HG03565 (cell line): ENCODE results near the gene KCTD21.
A peak's percentile ranks its signal among the peaks of the same experiment; 100 is the strongest.

Source experiments
- ATAC-seq: cut with Tn5 transposase; IDR thresholded peaks from one replicate; pipeline ENCODE4 v1.9.1; 2021; ENCODE audit warnings: mild to moderate bottlenecking, moderate library complexity; ENCODE audit not compliant: unreplicated experiment

Gene KCTD21

DNA sequence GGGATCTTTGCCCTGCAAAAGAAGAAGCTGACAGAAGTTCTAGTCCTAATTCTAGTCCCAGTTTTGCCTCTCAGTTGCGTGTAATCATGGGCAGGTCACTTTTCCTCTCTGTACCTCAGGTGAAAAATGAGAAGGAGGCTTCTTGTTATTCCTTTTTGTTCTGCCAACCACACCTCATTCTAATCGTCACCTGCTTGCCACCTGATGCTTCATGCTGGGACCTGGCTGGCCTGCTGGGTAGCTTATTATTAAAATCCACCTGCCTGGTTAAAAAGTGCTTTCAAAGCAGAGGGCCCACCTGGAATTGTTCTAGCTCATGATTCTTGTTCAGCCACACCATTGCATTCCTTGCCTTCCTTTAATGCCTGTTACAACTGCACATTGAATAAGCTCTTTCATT, 40.6 kb downstream of the KCTD21 start:
- ATAC-seq: no peak

DNA sequence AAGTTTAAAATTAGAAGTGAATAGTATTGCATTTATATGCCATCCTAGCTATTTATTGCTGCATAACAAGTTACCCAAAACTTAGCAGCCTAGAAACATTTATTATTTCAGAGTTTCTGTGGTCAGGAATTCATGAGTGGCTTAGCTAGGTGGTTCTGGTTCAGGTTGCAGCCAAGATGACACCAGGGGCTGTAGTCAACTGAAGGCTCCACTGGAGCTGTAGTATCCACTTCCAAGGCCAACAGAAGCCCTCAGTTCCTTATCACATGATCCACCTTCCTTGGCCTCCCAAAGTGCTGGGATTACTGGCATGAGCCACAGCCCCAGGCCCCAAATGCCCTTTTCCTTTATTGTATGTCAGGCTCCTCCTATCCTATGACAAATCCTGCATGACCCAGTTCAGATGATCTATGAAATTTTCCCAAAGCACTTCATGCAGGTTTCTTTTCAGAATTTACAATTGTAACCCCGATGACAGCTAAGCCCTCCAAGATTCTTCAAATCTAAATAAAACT, 42.9 kb downstream of the KCTD21 start:
- no peak for ATAC-seq

DNA sequence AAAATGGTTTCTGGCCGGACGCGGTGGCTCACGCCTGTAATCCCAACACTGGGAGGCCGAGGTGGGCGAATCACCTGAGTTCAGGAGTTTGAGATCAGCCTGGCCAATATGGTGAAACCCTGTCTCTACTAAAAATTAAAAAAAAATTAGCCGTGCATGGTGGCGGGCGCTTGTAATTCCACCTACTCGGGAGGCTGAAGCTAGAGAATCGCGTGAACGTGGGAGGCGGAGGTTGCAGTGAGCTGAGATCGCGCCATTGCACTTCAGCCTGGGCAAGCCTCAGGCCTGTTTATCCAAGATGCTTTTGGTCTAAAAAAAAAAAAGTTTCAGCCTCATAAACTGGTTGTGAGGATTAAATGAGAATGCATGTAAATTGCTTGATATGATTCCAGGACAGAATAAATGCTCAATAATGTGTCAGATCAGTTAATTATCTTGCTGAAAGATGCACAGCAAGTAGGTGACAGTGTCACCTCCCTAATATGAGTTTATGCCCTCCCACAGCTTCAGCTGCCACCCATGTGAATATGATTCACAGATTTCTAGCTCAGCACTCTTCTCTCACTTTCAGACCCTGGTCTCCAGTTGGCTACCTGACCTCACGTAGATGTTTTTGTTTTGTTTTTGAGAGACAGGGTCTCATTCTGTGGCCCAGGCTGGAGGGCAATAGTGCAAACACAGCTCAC, 47.9 kb downstream of the KCTD21 start:
- ATAC-seq: no peak

- ATAC-seq: peak; percentile 95
Measured at GRCh38 chr11:78139422-78140391, 48.7 kb downstream of the KCTD21 start, which contains the start of gene ALG8. ALG8 (minus strand) TSS chr11:78139626; CDS start chr11:78139588, 38 bp downstream.

DNA sequence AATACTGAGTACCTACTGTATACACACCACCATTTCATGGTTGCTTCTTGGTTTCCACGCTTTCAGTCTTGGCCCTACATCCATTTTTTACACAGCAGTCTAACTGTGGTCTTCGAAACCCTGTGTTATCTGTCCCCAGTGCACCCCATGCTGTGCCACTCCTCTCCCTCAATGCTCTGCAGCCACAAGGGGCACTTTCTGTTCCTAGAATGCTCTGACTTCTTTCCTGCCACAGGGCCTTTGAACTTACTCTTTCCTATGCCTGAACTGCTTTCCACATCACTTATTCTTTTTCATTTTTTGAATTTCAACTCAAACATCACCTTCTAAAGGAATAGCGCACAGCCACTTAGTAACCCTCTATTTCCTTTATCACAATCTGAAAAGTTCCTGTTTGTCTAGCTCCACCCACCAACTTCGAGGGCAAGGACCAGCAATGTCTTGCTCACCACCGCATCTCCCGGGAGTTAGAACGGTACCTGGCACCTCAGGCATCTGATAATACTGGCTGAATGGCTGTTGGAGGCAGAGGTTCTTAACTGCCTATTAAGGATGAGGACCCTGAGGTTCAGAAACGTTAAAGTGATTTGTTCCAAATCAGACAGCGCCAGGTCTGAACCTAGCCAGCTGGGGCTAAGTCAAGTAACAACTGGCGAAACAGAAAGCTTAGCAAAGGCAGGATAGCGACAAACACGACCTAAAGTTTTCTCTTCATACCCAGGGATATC, 49.6 kb downstream of the KCTD21 start:
- ATAC-seq: no peak

GRCh38 chr11:78138291-78138690, 50.1 kb downstream of the KCTD21 start:
- no peak for ATAC-seq

GRCh38 chr11:78132475-78132874, 56.0 kb downstream of the KCTD21 start:
- no peak for ATAC-seq

DNA sequence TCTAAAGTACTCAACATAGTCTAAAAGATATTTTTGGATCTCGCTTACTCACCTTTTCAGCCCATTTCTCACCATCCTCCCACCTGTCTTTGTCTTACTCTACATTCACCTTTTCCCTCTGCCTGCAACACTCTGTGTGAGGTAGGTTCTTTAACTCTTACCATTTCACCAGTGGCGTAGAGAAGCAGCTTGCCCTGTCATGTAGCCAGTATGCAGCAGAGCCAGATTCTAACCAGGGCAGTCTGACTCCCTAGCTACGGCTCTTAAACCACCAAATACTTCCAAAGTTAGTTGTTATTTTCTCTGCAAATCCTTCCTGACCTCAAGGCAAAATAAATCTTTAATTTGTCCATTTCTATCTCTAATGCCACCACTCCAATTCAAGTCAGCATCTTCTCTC, 56.5 kb downstream of the KCTD21 start:
- ATAC-seq: no peak

- ATAC-seq: no peak
Measured at GRCh38 chr11:78127403-78127802, 61.0 kb downstream of the KCTD21 start.
